HG03095 (cell line): ENCODE data around the gene ABHD15.
A peak's percentile ranks its signal among the peaks of the same experiment; 100 is the strongest.

ENCODE experiments used
- ATAC-seq: cut with Tn5 transposase; IDR thresholded peaks from one replicate; pipeline ENCODE4 v1.9.1; 2021; ENCODE audit warnings: moderate library complexity; ENCODE audit not compliant: unreplicated experiment

Gene ABHD15

DNA sequence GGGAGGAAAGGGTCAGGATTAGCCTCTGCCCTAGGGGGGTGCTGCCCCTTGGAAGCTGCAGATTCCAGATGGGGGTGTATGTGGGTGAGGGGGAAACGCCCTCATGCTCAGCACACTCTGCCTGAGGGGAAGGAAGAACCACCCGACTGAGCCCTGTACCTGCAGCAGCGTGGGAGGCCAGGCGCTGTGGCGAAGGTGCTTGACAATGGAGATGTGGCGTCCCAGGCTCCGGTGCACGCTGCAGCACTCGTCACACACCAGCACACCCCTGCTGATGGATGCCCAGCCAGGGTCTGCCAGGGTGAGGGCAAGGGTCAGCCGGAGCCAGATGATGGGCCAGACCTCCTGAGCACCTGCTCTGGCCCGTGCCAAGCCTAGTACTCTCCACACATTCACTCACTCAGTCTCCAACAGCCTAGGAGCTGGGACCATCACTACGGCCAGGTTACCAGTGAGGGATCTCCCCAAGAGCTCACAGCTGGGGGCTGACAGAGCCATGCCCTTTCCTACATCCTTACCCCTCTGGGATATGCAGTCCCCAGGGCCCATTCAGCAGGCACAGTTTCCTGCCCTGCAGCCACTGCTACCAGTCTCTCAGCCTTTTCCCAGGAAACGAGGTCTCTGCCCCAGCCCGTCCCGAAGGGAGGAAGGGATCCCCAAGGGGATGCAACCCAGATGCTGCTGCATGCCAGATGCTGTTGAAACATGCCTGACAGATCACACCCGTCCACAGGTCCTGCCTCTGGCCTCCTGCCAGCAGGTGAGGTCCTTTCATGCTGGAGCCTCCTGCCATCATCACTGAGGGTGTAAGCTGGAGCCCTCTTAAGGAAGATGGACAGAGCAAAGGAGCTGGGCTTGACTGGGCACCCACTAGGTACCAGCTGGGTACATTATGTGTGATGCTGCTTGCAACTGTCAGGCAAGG lies 16.7 kb upstream of the ABHD15 start:
- no peak for ATAC-seq

DNA sequence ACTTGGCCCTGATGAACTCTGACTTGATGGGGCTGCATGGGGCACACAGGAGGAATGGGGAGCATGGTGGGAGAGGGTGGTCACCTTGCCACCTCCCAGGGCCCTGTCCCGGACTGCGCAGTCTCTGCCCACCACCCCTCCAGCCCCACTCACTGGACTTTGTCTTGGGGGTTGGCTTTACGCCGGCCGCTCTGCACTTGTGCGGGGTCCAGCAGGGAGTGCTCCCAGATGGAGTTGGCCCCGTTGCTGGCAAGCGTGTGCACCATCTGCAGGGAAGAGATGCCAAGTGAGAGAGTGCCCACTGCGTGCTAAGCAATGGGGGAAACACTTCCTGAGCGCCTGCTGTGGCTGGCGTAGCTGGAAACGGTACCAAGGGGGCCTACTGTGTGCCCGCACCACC lies 15.9 kb upstream of the ABHD15 start:
- ATAC-seq: no peak

DNA sequence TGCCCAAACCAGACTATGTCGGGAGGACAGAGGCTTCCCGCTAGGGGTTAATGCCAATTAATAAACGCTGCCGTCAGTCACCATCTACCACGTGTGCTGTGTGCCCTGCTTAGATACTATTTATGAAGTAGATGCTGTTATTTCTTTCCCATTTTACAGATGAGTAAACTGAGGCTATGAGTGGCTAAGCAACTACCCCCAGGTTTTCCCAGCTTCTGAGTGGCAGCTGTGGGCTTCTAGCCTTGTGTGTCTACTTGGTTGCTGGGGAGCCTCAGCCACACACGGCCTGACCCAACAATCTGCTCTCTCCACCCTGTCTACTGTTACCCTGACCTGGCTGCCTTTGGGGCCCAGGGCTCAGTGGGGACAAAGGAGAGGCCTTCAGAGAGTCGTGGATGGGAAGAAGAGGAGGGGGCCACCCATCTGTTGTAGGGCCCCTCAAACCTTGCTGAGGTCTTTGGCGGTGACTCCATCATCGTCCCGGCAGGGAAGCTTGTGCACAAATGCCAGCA lies 15.5 kb upstream of the ABHD15 start:
- ATAC-seq: no peak

DNA sequence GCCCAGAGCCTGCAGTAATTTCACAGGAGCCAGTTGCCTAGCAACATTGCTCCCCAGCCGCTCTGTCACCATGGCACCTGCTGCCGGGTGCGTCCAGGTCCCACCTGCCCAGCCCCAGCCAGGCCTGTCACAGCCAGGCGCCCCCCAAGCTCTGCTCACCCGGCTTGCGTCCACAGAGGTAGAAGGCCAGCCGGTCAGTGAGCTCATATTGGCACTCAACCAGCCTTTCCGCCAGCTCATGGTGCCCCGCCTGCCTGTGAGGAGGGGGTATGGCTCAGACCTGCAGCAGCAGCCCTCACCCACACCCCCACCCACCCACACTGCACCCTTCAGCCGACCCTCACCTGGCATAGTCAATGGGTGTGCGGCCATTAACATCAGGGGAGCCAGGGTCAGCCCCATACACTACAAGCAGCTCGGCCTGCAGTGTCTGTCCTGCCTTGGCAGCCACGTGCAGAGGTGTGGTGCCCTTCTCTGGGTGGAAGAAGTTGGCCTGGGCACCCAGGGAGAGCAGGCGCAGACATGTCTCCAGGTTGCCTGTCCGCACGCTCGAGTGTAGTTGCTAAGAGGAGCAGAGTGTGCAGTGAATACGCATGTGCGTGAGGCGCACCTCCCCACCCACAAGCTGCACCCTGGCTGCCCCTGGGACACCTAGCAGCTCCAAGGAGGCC lies 14.9 kb upstream of the ABHD15 start:
- ATAC-seq: no peak

DNA sequence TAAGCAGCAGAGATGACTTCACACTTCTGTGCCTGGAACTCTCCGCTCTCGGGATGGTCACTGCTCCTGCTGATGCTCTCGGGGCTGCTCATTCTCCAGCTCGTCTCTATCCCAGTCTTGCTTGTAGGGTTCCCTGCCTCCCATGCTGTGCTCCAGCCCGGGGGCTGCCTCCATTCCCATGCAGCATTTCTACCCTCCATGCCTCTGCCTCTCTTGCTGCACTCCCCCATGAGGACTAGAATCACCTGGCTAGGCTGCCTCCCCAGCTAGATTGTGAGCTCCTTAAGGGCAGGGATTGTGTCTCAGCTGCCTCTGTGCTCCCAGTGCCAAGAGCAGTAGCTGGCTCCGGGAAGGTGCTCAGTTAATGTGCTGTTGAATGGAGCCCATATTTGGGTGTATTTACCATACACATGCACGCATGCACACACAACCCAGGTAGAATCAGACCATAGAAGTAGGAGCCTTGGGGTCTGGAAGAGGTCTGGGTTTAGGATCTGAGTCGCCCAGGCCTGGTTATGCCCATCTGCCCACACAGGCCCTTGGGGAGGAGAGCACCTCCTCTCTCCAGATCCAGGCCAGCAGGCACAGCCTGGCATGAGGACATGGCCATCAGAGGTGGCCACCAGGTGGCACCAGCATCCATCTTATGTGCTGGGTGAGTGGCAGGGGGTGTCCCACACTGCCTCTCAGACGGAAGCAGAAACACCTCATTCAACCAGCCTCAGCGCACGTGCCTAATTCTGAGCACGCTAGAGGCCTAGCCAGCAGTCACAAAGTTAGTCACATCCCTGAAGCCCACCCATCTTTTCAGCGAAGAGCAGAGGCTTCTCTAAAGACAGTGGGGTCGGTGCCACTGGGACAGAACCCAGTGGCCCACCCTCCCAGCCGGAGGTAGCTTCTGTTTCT lies 13.3 kb upstream of the ABHD15 start:
- peak; percentile 58 for ATAC-seq

DNA sequence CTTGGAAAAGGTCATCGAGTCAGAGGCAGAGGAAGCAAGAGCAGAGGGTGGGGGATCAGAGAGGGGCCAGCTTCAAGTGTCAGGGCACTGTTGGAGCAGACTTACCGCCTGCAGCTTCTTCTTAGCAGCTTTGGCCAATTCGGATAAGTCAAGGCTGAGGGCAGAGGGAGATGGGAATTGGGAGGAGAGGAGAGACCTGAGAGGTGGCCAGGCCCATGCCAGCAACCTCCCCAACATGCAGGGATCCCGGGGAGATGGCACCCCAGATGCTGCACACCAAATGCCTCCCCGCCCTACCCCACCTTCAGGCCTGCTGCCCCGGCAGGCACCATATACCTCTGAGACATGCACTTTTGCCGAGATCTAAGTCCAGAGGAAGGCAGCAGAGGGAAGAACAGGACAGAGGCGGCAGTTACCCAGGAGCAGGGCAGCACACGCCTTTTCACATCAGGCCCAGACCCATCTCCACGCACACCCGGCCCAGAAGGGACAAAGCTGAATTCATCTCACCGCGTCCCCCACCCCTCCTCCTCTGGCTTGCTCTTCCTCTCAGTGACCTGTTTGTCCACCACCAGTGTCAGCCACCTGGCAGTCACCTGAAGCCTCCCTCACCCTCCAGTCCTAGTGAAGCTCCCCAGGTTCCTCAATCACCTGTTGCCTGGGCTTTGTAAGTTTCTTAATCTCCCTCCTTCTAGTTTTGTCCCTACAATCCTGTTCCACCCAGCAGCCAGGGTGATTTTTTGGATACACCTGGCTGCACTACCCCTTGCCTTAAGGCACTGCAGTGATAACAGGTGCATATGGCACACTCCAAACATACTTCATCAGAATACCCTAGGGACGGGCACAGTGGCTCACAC lies 12.0 kb upstream of the ABHD15 start:
- ATAC-seq: no peak

DNA sequence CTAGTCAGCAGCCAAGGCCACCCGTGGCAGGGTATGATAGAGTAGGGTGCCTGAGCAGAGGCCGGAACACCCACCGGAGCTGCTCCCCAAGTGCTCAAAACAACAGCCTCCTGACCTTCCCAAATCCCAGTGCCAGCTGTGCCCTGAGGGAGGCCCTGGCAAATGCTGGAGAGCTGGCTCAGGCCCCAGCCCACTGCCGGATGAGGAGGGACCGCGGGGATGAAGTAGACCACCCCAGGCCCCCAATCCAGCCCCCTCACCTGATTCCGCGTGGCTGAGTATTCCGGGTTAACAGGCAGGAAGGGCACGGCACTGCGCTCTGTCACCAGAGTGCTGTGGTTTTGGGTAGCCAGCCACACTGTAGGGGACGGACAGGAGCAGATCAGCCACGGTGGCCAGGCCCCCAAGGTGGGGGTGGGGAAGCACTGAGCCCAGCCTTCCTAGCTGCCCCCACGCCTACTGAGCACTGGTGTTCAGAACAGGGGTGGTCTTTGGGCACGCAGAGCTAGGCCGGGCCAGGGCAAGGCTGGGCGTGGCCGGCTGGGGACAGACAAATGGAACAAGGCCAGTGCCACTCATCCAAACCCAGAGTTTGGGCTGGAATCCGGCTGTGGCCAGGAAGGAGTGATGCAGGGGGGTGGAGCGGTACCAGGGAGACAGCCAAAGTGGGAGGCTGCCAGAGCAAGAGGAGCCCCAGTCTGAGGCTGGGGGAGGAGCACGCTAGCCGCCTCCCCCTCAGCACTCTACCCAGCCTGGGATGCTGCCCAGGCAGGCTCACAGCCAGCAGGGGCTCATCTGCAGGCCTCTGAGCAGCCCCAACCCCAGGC lies 10.8 kb upstream of the ABHD15 start:
- ATAC-seq: no peak

DNA sequence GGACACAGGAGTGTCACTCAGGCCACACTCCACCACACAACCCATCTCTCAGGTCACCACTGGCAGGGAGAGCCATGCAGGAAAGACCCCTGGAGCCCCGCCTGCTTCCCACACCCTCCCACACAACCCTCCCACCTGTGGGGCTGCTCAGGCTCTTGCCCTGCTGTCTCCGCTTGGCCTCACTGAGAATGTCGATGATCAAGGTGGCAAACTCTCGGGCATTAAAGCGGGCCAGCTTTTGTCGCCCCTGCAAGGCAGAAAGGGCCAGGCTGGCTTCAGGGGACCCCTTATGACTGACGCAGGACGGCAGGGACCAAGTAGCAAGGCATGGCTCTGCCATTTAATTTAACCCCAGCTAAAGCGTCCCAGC lies 10.1 kb upstream of the ABHD15 start:
- ATAC-seq: no peak

DNA sequence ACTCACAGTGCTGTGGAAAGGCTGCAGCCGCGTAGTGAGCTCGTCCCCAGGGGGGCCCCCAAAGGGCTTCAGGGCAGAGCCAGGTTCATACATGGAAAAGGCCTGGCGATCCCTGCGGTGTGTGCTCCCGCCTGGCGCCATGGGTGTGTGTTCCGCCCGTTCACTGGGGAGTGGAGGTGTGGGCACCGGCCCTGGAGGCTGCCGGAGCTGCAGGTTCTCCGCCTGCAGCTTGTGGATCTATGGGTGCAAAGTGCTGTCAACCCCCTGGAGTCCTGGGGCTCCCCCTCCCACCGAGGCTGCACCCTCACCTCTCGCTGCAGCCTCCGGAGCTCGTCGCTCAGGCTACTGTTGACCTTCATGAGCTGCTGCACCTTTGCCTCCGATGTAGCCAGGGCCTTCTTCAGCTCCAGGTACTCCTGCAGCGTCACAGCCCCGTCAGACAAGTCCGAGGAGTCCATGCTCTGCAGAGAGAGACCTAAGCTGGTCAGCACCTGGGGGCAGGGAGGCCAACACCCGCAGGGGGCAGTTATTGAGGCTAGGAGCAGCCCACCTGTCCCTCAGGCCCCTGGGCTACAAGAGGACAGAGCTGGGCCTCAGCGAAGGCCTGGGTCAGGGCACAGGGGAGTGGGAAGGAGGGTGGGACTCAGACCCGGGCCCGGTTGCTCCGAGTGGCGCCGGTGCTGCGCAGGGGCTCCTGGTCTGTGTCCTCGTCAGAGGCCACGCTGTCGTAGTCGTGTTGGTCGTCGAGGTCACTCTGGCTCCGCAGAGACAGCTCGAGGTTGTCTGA lies 9.6 kb upstream of the ABHD15 start:
- no peak for ATAC-seq

DNA sequence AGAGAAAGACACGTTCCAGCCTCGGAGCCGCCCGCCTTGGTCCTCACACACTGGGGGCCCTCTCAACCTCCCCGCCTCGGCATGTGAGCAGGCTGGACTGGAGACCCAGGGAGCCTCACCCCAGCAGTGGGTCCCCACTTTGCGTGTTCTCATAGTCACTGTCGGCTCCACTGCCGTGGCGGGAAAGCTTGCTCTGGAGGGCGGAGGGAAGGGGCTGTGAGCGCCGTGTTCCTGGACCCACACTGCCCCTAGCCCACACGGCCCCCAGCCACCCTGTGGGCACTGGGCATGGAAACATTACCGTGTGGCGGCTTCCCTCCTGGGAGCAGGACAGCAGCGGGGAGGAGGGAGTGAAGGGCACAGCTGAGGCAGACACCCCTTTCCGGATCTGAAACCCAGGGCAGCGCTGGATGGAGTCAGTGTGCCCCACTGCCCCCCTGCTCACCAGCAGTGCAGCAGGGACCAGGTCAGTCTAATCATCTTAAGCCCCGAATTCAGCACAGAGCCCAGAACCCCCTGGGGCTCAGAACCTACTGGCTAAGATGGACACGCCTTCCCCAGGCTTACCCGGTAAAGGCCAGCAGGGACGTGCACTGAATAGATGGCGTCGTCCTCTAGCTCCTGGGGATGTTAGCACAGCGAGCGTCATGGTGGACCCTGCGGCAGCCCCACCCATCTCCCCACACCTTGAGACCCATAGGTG lies 8.8 kb upstream of the ABHD15 start:
- ATAC-seq: no peak

DNA sequence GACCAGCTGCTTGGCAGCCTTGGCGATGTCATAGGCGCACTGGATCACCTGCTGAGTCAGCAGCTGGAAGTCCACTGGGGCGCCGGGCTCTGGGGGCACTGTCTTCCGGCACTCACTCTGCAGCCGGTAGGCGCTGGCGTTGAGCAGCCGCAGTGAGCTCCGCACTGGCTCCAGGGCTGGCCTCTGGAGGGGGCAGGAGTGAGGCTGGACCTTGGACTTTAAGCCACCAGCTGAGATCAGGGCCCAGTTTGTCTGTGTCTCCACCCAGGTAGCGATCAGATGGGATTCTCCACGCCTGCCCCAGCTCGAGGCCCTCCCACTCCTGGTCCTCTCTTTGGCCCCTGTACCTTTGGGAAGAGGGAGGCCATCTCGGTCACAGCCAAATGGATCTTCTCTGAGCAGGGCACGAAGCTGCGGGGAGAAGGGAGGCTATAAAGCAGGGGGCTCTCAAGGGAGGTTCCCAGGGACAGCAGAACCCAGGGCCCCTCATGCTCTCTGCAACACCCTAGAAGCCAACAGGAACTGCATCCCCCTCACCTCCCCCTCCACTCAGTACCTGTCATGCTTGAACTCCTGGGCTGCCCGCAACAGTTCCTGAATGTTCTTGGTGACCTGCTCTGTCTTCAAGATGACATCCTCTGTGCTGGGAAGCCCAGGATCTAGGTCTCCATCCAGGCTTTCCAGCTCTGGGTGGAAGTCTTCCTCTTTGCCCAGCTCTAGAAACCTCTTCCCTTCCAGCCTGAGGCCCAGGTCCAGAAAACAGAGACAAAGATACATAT lies 8.1 kb upstream of the ABHD15 start:
- ATAC-seq: no peak

DNA sequence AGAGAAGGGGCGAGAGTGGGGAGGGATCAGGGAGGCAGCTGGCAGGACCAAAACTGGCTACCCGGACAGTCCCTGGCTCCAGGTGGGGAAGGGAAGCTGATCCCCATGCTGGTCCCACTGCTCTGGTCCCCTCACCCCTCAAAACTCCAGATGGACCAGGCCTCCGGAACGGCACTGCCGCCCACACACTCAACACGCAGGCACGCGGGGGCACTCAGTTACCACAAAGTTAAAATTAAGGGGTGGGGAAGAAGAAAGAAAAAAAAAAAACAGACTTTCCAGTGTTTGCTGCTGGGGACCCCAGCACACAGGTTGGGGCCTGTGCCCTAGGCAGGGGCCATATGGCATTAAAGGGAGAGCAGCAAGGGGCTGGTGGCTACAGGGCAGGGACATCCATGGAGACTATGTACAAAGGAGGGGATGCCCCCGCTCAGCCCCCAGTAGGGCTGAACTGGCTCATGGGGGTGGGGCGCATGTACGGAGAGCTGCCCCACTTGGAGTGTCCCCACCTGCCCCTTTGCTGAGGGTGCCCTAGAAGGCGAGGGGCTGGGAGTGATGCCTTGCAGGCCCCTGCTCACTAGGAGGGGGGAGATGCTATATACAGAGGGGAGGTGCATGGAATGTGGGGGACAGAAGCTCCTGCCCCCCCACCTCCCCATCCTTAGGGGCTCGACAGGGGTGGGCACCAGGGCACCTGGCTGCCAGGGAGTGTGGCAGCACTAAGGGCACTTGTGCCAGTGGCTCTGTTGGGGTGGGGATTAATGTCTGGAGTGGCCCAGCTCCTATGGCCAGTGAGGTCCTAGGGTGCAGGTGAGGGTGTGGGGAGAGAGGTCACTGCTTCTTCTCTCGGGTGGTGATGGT lies 7.3 kb upstream of the ABHD15 start:
- ATAC-seq: no peak

DNA sequence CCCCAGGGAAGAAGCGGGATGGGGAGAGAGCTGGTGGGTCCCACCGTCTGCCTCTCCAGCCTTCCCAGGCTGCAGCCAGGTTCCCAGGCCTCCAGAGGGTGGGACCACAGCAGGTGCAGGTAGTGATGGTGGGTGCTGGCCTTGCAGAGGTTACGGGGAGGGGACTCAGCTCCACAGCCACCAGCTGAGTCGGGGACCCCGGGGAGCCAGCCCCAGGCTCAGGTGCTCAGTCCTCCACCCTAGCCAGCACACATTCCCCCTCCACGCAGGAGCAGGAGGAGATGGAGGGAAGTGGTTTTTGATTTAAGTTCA lies 6.7 kb upstream of the ABHD15 start:
- ATAC-seq: no peak

DNA sequence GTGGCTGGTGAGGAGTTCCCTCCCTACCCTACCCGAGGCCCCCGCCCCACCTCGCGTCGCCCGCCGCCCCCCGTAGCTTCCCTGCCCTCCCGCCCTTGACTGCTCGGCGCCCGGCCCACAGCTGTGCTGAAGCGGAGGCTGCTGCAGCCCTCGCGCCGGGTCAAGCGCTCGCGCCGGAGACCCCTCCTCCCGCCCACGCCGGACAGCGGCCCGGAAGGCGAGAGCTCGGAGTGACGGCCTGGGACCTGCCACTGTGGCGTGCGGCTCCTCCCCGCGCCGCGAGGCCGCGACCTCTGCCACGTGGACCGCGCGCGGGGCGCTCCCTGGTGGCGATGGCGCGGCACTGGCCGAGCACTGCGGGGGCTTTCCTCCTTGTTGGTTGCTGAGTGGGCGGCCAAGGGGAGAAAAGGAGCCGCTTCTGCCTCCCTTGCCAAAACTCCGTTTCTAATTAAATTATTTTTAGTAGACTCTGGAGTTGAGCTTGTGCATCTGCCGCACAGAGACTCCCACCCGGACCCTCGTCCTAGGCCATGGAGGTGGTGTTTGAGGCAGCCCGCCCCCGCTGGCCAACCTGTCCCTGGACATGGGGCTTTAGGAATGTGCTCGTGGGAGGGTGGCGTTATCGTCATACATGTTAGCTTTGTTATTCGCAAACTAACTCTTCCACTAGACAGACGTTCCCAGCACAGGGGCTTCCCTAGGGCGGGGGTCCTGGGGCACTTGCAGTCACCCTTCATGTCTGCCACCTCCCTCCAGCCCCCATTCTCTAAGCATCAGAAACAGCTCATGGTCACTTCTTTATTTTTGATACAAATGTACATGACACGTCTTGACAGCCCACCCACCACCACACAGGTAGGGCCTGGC lies 6.1 kb upstream of the ABHD15 start:
- no peak for ATAC-seq

DNA sequence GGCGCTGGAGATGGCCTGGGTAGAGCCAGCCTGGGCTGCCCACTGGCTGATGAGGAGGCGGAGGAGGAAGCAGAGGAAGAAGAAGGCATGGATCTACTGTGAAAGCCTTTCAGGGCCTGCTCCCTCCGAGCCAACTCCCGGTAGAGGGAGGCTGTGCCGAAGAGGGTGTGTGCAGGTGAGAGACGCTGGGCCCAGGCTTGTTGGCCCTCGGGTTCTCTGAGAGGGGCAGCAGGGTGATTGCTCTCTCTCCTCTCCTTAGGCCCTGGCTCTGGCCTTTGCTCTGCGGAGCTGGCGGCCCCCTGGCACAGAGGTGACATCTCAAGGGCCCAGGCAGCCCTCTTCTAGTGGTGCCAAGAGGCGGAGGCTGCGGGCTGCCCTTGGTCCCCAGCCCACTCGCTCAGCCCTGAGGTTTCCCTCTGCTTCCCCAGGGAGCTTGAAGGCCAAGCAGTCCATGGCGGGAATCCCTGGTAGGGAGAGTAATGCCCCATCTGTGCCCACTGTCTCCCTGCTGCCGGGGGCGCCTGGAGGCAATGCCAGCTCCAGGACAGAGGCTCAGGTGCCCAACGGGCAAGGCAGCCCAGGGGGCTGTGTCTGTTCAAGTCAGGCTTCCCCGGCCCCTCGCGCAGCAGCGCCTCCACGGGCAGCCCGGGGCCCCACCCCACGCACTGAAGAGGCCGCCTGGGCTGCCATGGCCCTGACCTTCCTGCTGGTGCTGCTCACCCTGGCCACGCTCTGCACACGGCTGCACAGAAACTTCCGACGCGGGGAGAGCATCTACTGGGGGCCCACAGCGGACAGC lies 5.2 kb upstream of the ABHD15 start:
- ATAC-seq: no peak
